PC-3 (cell line): ENCODE measurements around the gene UBXN11. TPM values are rescaled to one million over a fixed set of nuclear protein-coding genes. Genes with fewer than 3 reads are reported as not detected.

Source experiments
- ATAC-seq: fragments of 200-7000 bp; cut with Tn5 transposase; 2 replicates; pipeline ENCODE4 v1.9.1; 2020; ENCODE audit warnings: mild to moderate bottlenecking, moderate library complexity
- BruUV-seq: library from RNA; stranded (reverse); fragments of 400-500 nt; replicated peaks from 2 replicates; lab custom pipeline; 2021; lab: Mats Ljungman, UMichigan
- CTCF ChIA-PET: fragments of 300-600 bp; sonication (Branson Sonifier 250); formaldehyde crosslinking; loops from one replicate; lab custom pipeline; 2022; ENCODE audit warnings: antibody characterized with exemption; lab: Charles Lee
- POLR2A ChIA-PET: fragments of 300-600 bp; sonication (Branson Sonifier 250); formaldehyde crosslinking; loops from one replicate; lab custom pipeline; 2022; ENCODE audit warnings: antibody characterized with exemption; ENCODE audit not compliant: unreplicated experiment; lab: Charles Lee
- DNase-seq: peaks from one replicate; pipeline ENCODE4 v3.0.0-alpha.2; 2015
- H2AFZ ChIP-seq: fragments of 300-600 bp; sonication (generic); 2 replicates; pipeline ENCODE4 v1.6.0; 2016; ENCODE audit warnings: antibody characterized with exemption, low read length
- H3F3A ChIP-seq: fragments of 300-600 bp; sonication (generic); one replicate; pipeline ENCODE4 v1.6.0; 2017; ENCODE audit warnings: antibody characterized with exemption, low read length, control low read depth, mild to moderate bottlenecking; ENCODE audit not compliant: unreplicated experiment
- H3K27ac ChIP-seq: fragments of 300-600 bp; sonication (generic); 2 replicates; pipeline ENCODE4 v1.5.1; 2016; ENCODE audit warnings: mild to moderate bottlenecking, low read length
- H3K27me3 ChIP-seq: fragments of 300-600 bp; sonication (generic); 2 replicates; pipeline ENCODE4 v1.6.1; 2016; ENCODE audit warnings: low read length, mixed read lengths
- H3K36me3 ChIP-seq: fragments of 300-600 bp; sonication (generic); 2 replicates; pipeline ENCODE4 v1.6.1; 2016; ENCODE audit warnings: low read depth, mixed run types, low read length, mixed read lengths
- H3K4me1 ChIP-seq: fragments of 300-600 bp; sonication (generic); 2 replicates; pipeline ENCODE4 v1.5.1; 2016; ENCODE audit warnings: low read length; ENCODE audit not compliant: insufficient read depth
- H3K4me2 ChIP-seq: fragments of 300-600 bp; sonication (generic); 2 replicates; pipeline ENCODE4 v1.6.0; 2016; ENCODE audit warnings: low read length
- H3K4me3 ChIP-seq: fragments of 300-600 bp; sonication (generic); 2 replicates; pipeline ENCODE4 v1.5.1; 2016; ENCODE audit warnings: mild to moderate bottlenecking, low read length, mixed read lengths
- H3K79me2 ChIP-seq: fragments of 300-600 bp; sonication (generic); 2 replicates; pipeline ENCODE4 v1.6.1; 2017; ENCODE audit warnings: low read length, mixed read lengths
- H3K9ac ChIP-seq: fragments of 300-600 bp; sonication (generic); 2 replicates; pipeline ENCODE4 v1.6.0; 2016; ENCODE audit warnings: mild to moderate bottlenecking, low read length
- H3K9me2 ChIP-seq: fragments of 300-600 bp; sonication (generic); replicated peaks from 2 replicates; pipeline ENCODE4 v1.6.1; 2016; ENCODE audit warnings: mixed run types, low read length, mixed read lengths
- H3K9me3 ChIP-seq: fragments of 300-600 bp; sonication (generic); 2 replicates; pipeline ENCODE4 v1.6.1; 2016; ENCODE audit warnings: low read length, mixed read lengths
- H4K20me1 ChIP-seq: fragments of 300-600 bp; sonication (generic); 2 replicates; pipeline ENCODE4 v1.6.1; 2016; ENCODE audit warnings: low read length, mixed read lengths
- CTCF ChIP-seq: fragments of 300-600 bp; sonication (generic); conservative IDR thresholded peaks from 2 replicates; pipeline ENCODE4 v1.5.1; 2017; ENCODE audit warnings: antibody characterized with exemption, low read depth, mild to moderate bottlenecking, low read length
- EZH2 ChIP-seq: fragments of 300-600 bp; sonication (generic); IDR thresholded peaks from one replicate; pipeline ENCODE4 v1.6.1; 2017; ENCODE audit warnings: antibody characterized with exemption, mild to moderate bottlenecking, low read length; ENCODE audit not compliant: unreplicated experiment
- EZH2phosphoT487 ChIP-seq: fragments of 300-600 bp; sonication (generic); IDR thresholded peaks from 2 replicates; pipeline ENCODE4 v1.6.1; 2018; ENCODE audit warnings: mild to moderate bottlenecking, antibody characterized with exemption, low read length, borderline replicate concordance
- intact Hi-C: fragments of 100-400 bp; cut with micrococcal nuclease; formaldehyde crosslinking; loops from 2 replicates; pipeline ENCODE4 v1.9.0; 2023
- total RNA-seq: library from RNA; depleted of rRNA; stranded (reverse); fragments of >200 nt; gene quantifications from 2 replicates; pipeline ENCODE4 v1.2.3, GENCODE V29; 2014

Gene UBXN11
- total RNA-seq, 1 experiment from 2014 or later: 19.4 TPM

DNA sequence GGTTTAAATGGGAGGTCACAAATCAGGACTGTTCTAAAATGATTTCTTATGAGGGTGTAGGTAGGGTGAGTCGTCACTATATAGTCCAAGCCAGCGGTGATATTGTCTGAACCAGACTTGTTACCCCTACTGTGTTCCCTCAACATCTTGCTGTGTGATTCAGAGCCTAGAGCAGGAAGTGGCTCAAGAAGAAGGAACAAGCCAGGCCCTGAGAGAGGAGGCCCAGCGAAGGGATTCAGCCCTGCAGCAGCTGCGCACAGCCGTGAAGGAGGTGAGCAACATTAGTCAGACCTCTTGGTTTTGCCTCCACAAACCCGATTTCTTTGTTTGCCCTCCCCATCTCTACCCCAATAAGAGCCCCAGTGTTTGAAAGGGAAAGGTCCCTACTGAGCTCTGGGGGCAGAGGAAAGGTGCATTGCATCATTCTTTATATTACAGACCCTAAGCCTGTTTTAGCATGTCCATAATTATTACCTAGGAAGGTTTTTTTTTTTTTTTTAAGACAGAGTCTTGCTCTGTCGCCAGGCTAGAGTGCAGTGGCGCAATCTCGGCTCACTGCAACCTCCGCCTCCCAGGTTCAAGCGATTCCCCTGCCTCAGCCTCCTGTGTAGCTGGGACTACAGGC, 31.5 kb downstream of the UBXN11 start:
- Histone ChIP-seq H3K4me1 (peaks cover 59% of the 10 kb centered on the region), H3K4me3 (no peak overlapping the region), H3F3A (peaks cover 38% of the 10 kb centered on the region), H2AFZ (no peak overlapping the region), H3K27ac (peak overlapping the region; percentile 99), H3K4me2 (peak overlapping the region; percentile 73; the same call in 1 of the 2 replicates), H4K20me1 (no peaks in the 10 kb centered on the region), H3K9ac (peak overlapping the region; percentile 75; the same call in 1 of the 2 replicates), H3K9me2 (no peaks in the 10 kb centered on the region), H3K36me3 (peaks cover 51% of the 10 kb centered on the region), H3K9me3 (no peaks in the 10 kb centered on the region), H3K27me3 (no peaks in the 10 kb centered on the region), H3K79me2 (peaks cover 7% of the 10 kb centered on the region; the same call in 1 of the 2 replicates)
- BruUV-seq: no TSS peak
- intact Hi-C loops: loop anchor here (1.0 kb wide), 1 partner anchor 41 kb away; the partner anchor contains the start of gene CEP85
- no peak for ATAC-seq
- CTCF ChIA-PET: interaction anchor here (0.5 kb wide), 1 partner anchor 101 kb away, joined by 5 read pairs; no protein-coding TSS in a partner anchor
- TF ChIP-seq EZH2phosphoT487 (no peak), EZH2 (no peak)
- peak; percentile 19 for DNase-seq
- POLR2A ChIA-PET: no interaction called here

DNA sequence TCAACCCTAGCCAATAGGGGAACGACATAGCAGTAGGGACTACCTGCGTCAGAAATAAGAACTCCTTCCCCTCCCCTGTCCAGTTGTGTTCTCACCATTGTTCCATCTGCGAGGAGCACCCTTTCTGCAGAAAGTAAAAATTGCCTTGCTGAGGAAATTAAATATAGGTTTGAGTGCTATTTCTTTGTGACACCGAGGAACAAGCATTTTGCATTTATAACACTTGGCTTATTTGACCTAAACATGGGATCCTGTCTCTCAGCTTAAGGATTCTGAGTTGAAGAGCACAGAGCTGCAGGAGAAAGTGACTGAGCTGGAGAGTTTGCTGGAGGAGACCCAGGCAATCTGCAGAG, 37.3 kb downstream of the UBXN11 start:
- CTCF ChIA-PET: no interaction called here

More for the DNA sequence above, 37.3 kb downstream of the UBXN11 start:
- Histone ChIP-seq H3K36me3 (peaks cover 80% of the 10 kb centered on the region), H3K9ac (no peak overlapping the region), H3K4me3 (no peak overlapping the region), H4K20me1 (no peaks in the 10 kb centered on the region), H3K4me1 (peaks cover 3% of the 10 kb centered on the region), H3K27me3 (no peaks in the 10 kb centered on the region), H3K9me2 (no peaks in the 10 kb centered on the region), H3F3A (no peaks in the 10 kb centered on the region), H3K4me2 (no peak overlapping the region), H3K79me2 (no peaks in the 10 kb centered on the region), H2AFZ (no peak overlapping the region), H3K27ac (no peak overlapping the region), H3K9me3 (peaks cover 21% of the 10 kb centered on the region)
- intact Hi-C loops: no loop called here
- POLR2A ChIA-PET: no interaction called here
- TF ChIP-seq EZH2 (no peak), EZH2phosphoT487 (no peak), CTCF (no peak)
- BruUV-seq: no TSS peak
- DNase-seq (no peak), ATAC-seq (no peak)
